Measurements from ENCODE around the gene PRMT6.
"Not testable (repeated sequence)": the region's sequence is repeated elsewhere in the genome, so short reads cannot be mapped to it uniquely, and the experiment has no call there.

Gene PRMT6

DNA sequence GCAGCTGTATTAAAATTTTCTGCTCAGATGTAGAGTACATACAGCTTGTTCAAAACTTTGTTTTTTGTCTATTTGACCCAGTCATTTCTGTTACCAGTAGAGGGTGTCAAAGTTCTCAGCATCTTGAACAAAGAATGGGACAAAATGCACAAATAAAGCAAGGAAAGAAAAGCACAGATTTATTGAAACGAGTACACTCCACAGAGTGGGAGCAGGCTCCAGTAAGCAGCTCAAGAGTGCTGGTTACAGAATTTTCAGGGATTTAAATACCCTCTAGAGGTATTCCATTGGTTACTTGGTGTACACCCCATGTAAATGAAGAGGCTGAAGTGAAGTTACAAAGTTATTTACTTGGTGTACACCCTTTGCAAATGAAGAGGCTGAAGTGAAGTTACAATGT is 8.9 kb upstream of the PRMT6 start:
- DNase-seq (ENCODE audit: low spot score), result no peak
- in situ Hi-C loops (cut with MboI; ENCODE audit: low sequenced_read_pairs, unreplicated experiment), result no loop called here
- TF ChIP-seq, protein P1, sequence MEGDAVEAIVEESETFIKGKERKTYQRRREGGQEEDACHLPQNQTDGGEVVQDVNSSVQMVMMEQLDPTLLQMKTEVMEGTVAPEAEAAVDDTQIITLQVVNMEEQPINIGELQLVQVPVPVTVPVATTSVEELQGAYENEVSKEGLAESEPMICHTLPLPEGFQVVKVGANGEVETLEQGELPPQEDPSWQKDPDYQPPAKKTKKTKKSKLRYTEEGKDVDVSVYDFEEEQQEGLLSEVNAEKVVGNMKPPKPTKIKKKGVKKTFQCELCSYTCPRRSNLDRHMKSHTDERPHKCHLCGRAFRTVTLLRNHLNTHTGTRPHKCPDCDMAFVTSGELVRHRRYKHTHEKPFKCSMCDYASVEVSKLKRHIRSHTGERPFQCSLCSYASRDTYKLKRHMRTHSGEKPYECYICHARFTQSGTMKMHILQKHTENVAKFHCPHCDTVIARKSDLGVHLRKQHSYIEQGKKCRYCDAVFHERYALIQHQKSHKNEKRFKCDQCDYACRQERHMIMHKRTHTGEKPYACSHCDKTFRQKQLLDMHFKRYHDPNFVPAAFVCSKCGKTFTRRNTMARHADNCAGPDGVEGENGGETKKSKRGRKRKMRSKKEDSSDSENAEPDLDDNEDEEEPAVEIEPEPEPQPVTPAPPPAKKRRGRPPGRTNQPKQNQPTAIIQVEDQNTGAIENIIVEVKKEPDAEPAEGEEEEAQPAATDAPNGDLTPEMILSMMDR (IDR thresholded peaks at IDR 0.05; ENCODE audit: borderline replicate concordance, control extremely low read depth, extremely low read depth, insufficient read depth, missing control alignments), result no peak

DNA sequence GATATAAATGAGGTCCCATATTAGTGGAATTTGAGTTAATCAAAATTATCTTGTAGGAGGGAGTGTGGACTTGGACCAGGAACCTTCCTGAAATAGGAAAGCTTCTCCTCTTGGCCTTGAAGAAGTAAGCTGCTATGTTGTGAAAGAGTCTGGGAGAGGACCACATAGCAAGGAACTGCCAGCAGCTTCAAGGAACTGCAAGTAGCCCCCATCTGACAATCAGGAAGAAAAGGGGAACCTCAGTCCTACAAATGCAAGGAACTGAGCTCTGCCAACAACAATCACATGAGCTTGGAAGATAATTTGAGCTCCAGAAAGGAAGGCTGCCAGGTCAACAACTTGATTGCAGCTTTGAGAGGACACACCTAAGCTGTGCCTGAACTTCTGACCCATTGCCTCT is 8.2 kb upstream of the PRMT6 start:
- TF ChIP-seq, protein P1 (IDR thresholded peaks at IDR 0.05; ENCODE audit: borderline replicate concordance, control extremely low read depth, extremely low read depth, insufficient read depth, missing control alignments), result no peak
- DNase-seq (ENCODE audit: low spot score), result no peak
- in situ Hi-C loops (cut with MboI; ENCODE audit: low sequenced_read_pairs, unreplicated experiment), result no loop called here

DNA sequence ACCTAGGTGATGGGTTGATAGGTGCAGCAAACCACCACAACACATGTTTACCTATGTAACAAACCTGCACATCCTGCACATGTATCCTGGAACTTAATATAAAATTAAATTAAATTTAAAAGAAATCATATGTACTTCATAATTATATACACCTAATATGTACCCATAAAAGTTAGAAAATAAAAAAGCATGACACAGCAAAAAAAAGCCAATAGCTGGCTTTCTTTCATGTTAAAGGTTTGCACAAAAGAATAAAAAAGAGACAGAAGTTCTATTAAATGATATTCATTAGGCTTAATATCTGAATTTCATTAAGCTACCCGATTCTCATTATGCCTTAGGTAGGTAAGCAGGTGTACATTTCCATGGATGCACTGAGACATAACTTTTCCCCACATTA is 5.2 kb upstream of the PRMT6 start:
- in situ Hi-C loops (cut with MboI; ENCODE audit: low sequenced_read_pairs, unreplicated experiment), result no loop called here
- TF ChIP-seq, protein P1 (IDR thresholded peaks at IDR 0.05; ENCODE audit: borderline replicate concordance, control extremely low read depth, extremely low read depth, insufficient read depth, missing control alignments), result no peak
- no peak for DNase-seq (ENCODE audit: low spot score)

DNA sequence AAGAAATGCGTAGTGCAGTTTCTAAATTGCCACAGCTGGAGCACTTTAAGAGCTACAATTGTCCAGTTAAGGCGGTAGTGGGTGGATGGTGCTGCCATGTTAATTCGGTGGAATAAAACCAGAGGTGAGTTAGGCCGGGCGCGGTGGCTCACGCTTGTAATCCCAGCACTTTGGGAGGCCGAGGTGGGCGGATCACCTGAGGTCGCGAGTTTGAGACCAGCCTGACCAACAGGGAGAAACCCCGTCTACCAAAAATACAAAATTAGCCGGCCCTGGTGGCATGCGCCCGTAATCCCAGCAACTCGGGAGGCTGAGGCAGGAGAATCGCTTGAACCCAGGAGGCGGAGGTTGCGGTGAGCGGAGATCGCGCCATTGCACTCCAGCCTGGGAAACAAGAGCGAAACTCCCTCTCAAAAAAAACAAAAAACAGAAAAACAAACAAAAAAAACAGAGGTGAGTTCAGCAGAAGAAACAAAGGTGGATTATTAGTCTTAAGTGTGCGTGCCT is 502 bp upstream of the PRMT6 start:
- in situ Hi-C loops (cut with MboI; ENCODE audit: low sequenced_read_pairs, unreplicated experiment); DNase-seq (ENCODE audit: low spot score): not testable (repeated sequence)

DNA sequence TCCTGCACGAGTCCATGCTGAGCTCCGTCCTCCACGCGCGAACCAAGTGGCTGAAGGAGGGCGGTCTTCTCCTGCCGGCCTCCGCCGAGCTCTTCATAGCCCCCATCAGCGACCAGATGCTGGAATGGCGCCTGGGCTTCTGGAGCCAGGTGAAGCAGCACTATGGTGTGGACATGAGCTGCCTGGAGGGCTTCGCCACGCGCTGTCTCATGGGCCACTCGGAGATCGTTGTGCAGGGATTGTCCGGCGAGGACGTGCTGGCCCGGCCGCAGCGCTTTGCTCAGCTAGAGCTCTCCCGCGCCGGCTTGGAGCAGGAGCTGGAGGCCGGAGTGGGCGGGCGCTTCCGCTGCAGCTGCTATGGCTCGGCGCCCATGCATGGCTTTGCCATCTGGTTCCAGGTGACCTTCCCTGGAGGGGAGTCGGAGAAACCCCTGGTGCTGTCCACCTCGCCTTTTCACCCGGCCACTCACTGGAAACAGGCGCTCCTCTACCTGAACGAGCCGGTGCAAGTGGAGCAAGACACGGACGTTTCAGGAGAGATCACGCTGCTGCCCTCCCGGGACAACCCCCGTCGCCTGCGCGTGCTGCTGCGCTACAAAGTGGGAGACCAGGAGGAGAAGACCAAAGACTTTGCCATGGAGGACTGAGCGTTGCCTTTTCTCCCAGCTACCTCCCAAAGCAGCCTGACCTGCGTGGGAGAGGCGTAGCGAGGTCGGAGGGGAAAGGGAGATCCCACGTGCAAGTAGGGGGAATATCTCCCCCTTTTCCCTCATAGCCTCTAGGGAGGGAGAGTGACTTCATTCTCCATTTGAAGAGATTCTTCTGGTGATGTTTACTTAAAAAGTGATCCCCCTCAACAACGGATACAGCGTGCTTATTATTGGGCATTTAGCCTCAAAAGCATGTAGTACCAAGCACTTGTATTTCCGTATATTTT is 991 bp downstream of the PRMT6 start:
- peak; percentile 69 for DNase-seq (ENCODE audit: low spot score)
- TF ChIP-seq, protein P1 (IDR thresholded peaks at IDR 0.05; ENCODE audit: borderline replicate concordance, control extremely low read depth, extremely low read depth, insufficient read depth, missing control alignments), result no peak
- in situ Hi-C loops (cut with MboI; ENCODE audit: low sequenced_read_pairs, unreplicated experiment), result no loop called here

DNA sequence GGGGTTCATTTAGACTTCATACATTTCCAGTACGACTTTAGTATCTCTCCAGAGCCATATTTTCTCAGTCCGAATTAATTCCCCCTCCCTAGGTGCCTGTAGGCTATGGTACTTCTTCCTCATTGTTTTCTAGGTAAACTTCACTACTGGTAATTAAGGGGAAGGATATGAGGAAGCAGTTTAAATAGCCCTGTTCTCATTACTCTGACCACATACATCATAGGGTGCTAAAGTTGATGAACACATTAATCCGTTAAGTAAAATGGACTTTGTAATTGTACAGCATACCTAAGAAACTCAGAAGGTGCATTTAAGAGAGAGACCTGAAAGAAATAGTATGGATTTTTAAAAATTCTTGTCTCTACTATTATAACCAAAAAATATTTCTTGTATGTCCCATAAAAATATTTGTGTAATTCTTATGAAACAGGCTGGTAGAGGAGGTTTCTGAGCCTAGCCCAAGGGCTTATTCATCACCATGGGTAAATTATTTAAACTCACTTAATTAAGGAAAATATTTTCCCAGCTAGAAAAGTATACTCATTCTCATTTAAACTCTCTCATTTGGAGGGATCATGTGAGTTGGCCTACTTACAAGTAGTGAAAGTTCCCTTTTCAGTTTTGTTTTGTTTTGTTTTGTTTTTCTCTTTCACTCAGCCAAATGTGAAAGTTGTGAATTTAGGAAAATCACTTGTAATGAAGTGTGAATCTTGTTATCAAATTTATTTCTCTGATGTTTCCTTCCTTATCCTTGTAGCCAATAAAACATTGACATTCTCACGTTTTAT is 2.0 kb downstream of the PRMT6 start:
- peak; percentile 43 for DNase-seq (ENCODE audit: low spot score)
- in situ Hi-C loops (cut with MboI; ENCODE audit: low sequenced_read_pairs, unreplicated experiment), result no loop called here
- TF ChIP-seq, protein P1 (IDR thresholded peaks at IDR 0.05; ENCODE audit: borderline replicate concordance, control extremely low read depth, extremely low read depth, insufficient read depth, missing control alignments), result no peak
